SK-N-SH treated with all-trans-retinoic acid at 6 μM for 48 hours (cell line): ENCODE results near the gene SLC6A19.

Source experiments
- ATAC-seq: fragments of 200-7000 bp; cut with Tn5 transposase; 3 replicates; pipeline ENCODE4 v1.9.1; 2020; ENCODE audit warnings: mild to moderate bottlenecking, moderate library complexity
- ARNTL ChIP-seq: fragments of 450-650 bp; formaldehyde crosslinking; IDR thresholded peaks from 2 replicates; pipeline ENCODE4 v1.5.0; 2020; ENCODE audit warnings: low read depth, mild to moderate bottlenecking, moderate library complexity, borderline replicate concordance
- BACH2 ChIP-seq: fragments of 250-450 bp; sonication (Bioruptor Pico); IDR thresholded peaks from 2 replicates; pipeline ENCODE4 v1.9.0; 2021; ENCODE audit warnings: mild to moderate bottlenecking, borderline replicate concordance
- CSDC2 ChIP-seq: fragments of 250-450 bp; sonication (Bioruptor Pico); IDR thresholded peaks from 2 replicates; pipeline ENCODE4 v1.5.0; 2020; ENCODE audit warnings: mild to moderate bottlenecking, moderate library complexity
- ISL1 ChIP-seq: fragments of 250-450 bp; sonication (Bioruptor Pico); IDR thresholded peaks from 2 replicates; pipeline ENCODE4 v2.1.2; 2022; ENCODE audit warnings: mild to moderate bottlenecking, moderate library complexity
- OSR1 ChIP-seq: fragments of 250-450 bp; sonication (Bioruptor Pico); IDR thresholded peaks from 2 replicates; pipeline ENCODE4 v1.8.0; 2022; ENCODE audit warnings: moderate library complexity, mild to moderate bottlenecking, inconsistent platforms
- PPARA ChIP-seq: fragments of 250-450 bp; sonication (Bioruptor Pico); IDR thresholded peaks from 2 replicates; pipeline ENCODE4 v1.5.0; 2020; ENCODE audit warnings: mild to moderate bottlenecking, borderline replicate concordance
- RARB ChIP-seq: fragments of 250-450 bp; sonication (Bioruptor Pico); IDR thresholded peaks from 2 replicates; pipeline ENCODE4 v1.8.0; 2021; ENCODE audit warnings: mild to moderate bottlenecking, moderate library complexity
- SNAI2 ChIP-seq: fragments of 250-450 bp; sonication (Bioruptor Pico); IDR thresholded peaks from 2 replicates; pipeline ENCODE4 v1.5.0; 2020; ENCODE audit warnings: mild to moderate bottlenecking, moderate library complexity
- TCF4 ChIP-seq: fragments of 250-450 bp; sonication (Bioruptor Pico); IDR thresholded peaks from 2 replicates; pipeline ENCODE4 v1.8.0; 2021; ENCODE audit warnings: mild to moderate bottlenecking, moderate library complexity, borderline replicate concordance
- ZC3H10 ChIP-seq: fragments of 250-450 bp; sonication (Bioruptor Pico); IDR thresholded peaks from 2 replicates; pipeline ENCODE4 v1.5.1; 2021; ENCODE audit warnings: mild to moderate bottlenecking, moderate library complexity
- ZFP30 ChIP-seq: fragments of 450-650 bp; formaldehyde crosslinking; IDR thresholded peaks from 2 replicates; pipeline ENCODE4 v1.5.0; 2022; ENCODE audit warnings: mild to moderate bottlenecking, moderate library complexity
- ZNF565 ChIP-seq: fragments of 450-650 bp; formaldehyde crosslinking; conservative IDR thresholded peaks from 2 replicates; pipeline ENCODE4 v1.5.0; 2020; ENCODE audit warnings: low read depth, mild to moderate bottlenecking, moderate library complexity
- ZNF70 ChIP-seq: fragments of 450-650 bp; formaldehyde crosslinking; IDR thresholded peaks from 2 replicates; pipeline ENCODE4 v1.5.0; 2020; ENCODE audit warnings: mild to moderate bottlenecking, moderate library complexity
- ZNF8 ChIP-seq: fragments of 450-650 bp; formaldehyde crosslinking; IDR thresholded peaks from 2 replicates; pipeline ENCODE4 v1.5.0; 2020; ENCODE audit warnings: mild to moderate bottlenecking, moderate library complexity
- TF ChIP-seq, protein P1 (sequence below): fragments of 250-450 bp; sonication (Bioruptor Pico); IDR thresholded peaks from 2 replicates; pipeline ENCODE4 v1.8.0; 2021; ENCODE audit warnings: low read depth, mild to moderate bottlenecking, moderate library complexity, borderline replicate concordance
- TF ChIP-seq, protein P2 (sequence below): fragments of 250-450 bp; sonication (Bioruptor Pico); IDR thresholded peaks from 2 replicates; pipeline ENCODE4 v1.8.0; 2020; ENCODE audit warnings: mild to moderate bottlenecking, moderate library complexity, borderline replicate concordance
- TF ChIP-seq, protein P3 (sequence below): fragments of 250-450 bp; sonication (Bioruptor Pico); IDR thresholded peaks from 2 replicates; pipeline ENCODE4 v1.5.1; 2020; ENCODE audit warnings: low read depth, mild to moderate bottlenecking, moderate library complexity
- TF ChIP-seq, protein P4 (sequence below): fragments of 250-450 bp; sonication (Bioruptor Pico); IDR thresholded peaks from 2 replicates; pipeline ENCODE4 v1.5.0; 2020; ENCODE audit warnings: mild to moderate bottlenecking, moderate library complexity
- TF ChIP-seq, protein P5 (sequence below): fragments of 250-450 bp; sonication (Bioruptor Pico); IDR thresholded peaks from 2 replicates; pipeline ENCODE4 v1.5.1; 2021; ENCODE audit warnings: mild to moderate bottlenecking, moderate library complexity

SLC6A19 gene

DNA sequence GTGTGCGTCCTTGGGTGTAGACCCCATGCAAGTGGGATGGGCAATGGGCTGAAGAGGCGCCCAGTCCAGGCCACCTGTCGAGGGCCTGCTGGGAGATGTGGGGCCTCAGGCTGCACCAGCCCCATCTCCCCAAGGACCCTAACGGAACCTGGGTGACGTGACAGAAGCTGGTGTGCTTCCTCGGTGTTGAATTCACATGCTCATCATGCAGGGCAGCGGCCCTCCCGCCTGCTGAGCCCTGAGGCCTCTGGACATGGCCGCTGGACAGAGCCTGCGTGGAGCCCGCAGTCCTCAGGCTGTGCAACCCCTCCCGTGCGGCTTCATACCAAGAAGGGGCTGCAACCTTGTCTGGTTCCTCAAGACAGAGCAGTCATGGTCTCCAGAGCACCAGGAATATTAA lies 66.7 kb downstream of the SLC6A19 start (continued):
- TF ChIP-seq, protein P1, sequence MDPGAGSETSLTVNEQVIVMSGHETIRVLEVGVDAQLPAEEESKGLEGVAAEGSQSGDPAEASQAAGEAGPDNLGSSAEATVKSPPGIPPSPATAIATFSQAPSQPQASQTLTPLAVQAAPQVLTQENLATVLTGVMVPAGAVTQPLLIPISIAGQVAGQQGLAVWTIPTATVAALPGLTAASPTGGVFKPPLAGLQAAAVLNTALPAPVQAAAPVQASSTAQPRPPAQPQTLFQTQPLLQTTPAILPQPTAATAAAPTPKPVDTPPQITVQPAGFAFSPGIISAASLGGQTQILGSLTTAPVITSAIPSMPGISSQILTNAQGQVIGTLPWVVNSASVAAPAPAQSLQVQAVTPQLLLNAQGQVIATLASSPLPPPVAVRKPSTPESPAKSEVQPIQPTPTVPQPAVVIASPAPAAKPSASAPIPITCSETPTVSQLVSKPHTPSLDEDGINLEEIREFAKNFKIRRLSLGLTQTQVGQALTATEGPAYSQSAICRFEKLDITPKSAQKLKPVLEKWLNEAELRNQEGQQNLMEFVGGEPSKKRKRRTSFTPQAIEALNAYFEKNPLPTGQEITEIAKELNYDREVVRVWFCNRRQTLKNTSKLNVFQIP (CRISPR knock-in tag), result no peak
- TF ChIP-seq, protein P2, sequence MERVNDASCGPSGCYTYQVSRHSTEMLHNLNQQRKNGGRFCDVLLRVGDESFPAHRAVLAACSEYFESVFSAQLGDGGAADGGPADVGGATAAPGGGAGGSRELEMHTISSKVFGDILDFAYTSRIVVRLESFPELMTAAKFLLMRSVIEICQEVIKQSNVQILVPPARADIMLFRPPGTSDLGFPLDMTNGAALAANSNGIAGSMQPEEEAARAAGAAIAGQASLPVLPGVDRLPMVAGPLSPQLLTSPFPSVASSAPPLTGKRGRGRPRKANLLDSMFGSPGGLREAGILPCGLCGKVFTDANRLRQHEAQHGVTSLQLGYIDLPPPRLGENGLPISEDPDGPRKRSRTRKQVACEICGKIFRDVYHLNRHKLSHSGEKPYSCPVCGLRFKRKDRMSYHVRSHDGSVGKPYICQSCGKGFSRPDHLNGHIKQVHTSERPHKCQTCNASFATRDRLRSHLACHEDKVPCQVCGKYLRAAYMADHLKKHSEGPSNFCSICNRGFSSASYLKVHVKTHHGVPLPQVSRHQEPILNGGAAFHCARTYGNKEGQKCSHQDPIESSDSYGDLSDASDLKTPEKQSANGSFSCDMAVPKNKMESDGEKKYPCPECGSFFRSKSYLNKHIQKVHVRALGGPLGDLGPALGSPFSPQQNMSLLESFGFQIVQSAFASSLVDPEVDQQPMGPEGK (CRISPR knock-in tag), result no peak
- TF ChIP-seq ZNF565 (CRISPR knock-in tag) (no peak), RARB (no peak)

DNA sequence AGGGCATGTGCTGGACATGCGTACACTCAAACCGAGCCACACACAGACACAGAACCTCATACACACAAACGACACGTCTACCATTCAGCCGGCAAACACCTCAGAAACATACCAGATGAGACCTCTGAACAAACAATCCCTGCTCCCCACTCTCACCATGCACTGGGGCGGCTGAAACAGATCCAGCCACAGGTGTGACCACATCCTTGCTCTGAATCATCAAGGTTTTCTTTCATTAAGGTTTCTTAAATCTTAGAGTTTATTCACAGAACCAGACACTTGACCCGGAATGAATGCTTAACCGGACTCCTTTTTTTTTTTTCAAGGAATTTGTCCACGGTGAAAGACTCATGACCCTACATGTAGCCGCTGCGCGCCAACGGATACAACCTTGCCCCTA lies 67.3 kb downstream of the SLC6A19 start:
- ATAC-seq, result no peak
- TF ChIP-seq ZNF70 (CRISPR knock-in tag) (no peak), ZC3H10 (CRISPR knock-in tag) (no peak), BACH2 (CRISPR knock-in tag) (no peak), OSR1 (CRISPR knock-in tag) (no peak), ZNF565 (CRISPR knock-in tag) (no peak), PPARA (CRISPR knock-in tag) (no peak), RARB (no peak), SNAI2 (no peak), CSDC2 (CRISPR knock-in tag) (no peak), TCF4 (CRISPR knock-in tag) (no peak)
- TF ChIP-seq, protein P2 (CRISPR knock-in tag), result no peak
- TF ChIP-seq, protein P3, sequence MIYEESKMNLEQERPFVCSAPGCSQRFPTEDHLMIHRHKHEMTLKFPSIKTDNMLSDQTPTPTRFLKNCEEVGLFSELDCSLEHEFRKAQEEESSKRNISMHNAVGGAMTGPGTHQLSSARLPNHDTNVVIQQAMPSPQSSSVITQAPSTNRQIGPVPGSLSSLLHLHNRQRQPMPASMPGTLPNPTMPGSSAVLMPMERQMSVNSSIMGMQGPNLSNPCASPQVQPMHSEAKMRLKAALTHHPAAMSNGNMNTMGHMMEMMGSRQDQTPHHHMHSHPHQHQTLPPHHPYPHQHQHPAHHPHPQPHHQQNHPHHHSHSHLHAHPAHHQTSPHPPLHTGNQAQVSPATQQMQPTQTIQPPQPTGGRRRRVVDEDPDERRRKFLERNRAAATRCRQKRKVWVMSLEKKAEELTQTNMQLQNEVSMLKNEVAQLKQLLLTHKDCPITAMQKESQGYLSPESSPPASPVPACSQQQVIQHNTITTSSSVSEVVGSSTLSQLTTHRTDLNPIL, result no peak
- TF ChIP-seq, protein P4, sequence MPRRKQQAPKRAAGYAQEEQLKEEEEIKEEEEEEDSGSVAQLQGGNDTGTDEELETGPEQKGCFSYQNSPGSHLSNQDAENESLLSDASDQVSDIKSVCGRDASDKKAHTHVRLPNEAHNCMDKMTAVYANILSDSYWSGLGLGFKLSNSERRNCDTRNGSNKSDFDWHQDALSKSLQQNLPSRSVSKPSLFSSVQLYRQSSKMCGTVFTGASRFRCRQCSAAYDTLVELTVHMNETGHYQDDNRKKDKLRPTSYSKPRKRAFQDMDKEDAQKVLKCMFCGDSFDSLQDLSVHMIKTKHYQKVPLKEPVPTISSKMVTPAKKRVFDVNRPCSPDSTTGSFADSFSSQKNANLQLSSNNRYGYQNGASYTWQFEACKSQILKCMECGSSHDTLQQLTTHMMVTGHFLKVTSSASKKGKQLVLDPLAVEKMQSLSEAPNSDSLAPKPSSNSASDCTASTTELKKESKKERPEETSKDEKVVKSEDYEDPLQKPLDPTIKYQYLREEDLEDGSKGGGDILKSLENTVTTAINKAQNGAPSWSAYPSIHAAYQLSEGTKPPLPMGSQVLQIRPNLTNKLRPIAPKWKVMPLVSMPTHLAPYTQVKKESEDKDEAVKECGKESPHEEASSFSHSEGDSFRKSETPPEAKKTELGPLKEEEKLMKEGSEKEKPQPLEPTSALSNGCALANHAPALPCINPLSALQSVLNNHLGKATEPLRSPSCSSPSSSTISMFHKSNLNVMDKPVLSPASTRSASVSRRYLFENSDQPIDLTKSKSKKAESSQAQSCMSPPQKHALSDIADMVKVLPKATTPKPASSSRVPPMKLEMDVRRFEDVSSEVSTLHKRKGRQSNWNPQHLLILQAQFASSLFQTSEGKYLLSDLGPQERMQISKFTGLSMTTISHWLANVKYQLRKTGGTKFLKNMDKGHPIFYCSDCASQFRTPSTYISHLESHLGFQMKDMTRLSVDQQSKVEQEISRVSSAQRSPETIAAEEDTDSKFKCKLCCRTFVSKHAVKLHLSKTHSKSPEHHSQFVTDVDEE (CRISPR knock-in tag), result no peak
- TF ChIP-seq, protein P1 (CRISPR knock-in tag), result no peak

DNA sequence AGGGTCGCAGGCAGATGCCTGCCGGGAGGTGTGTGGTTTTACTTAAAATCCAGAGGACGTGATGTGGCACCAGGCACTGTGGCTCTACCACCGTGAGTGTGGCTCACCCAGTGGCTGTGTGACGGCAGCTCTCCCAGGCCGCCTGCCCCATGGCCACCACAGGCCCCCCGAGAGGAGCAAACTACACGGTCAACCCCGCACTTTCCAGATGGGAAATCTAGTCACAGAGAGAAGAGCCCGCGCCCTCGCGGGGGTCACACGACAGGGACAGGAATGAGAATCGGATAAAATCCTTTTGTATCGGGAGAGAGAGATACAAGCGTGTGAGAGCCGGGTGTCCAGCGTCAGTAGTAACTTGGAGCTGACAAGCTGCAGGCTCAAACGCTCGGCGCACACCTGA lies 69.0 kb downstream of the SLC6A19 start:
- no peak for ATAC-seq
- no peak for TF ChIP-seq ISL1 (CRISPR knock-in tag)
- TF ChIP-seq OSR1 (CRISPR knock-in tag), result no peak
- TF ChIP-seq ZC3H10 (CRISPR knock-in tag), result no peak
- no peak for TF ChIP-seq SNAI2
- TF ChIP-seq, protein P5, sequence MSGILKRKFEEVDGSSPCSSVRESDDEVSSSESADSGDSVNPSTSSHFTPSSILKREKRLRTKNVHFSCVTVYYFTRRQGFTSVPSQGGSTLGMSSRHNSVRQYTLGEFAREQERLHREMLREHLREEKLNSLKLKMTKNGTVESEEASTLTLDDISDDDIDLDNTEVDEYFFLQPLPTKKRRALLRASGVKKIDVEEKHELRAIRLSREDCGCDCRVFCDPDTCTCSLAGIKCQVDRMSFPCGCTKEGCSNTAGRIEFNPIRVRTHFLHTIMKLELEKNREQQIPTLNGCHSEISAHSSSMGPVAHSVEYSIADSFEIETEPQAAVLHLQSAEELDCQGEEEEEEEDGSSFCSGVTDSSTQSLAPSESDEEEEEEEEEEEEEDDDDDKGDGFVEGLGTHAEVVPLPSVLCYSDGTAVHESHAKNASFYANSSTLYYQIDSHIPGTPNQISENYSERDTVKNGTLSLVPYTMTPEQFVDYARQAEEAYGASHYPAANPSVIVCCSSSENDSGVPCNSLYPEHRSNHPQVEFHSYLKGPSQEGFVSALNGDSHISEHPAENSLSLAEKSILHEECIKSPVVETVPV (CRISPR knock-in tag), result no peak
- no peak for TF ChIP-seq ZNF565 (CRISPR knock-in tag)
- TF ChIP-seq ZNF8, result no peak
- no peak for TF ChIP-seq ZFP30
- no peak for TF ChIP-seq ARNTL (CRISPR knock-in tag)
- no peak for TF ChIP-seq CSDC2 (CRISPR knock-in tag)
- TF ChIP-seq BACH2 (CRISPR knock-in tag), result no peak
